Parathyroid adenoma (tissue), 2 donors: ENCODE results near the gene CELA1.

ENCODE experiments used
- H2AFZ ChIP-seq: fragments of 300-600 bp; sonication (generic); one replicate; pipeline ENCODE4 v1.7.0; 2017; ENCODE audit warnings: antibody characterized with exemption, mild to moderate bottlenecking
- H3K27ac ChIP-seq: fragments of 300-600 bp; sonication (generic); one replicate; pipeline ENCODE4 v1.7.0; 2017
- H3K27me3 ChIP-seq: fragments of 300-600 bp; sonication (generic); one replicate; pipeline ENCODE4 v1.7.0; 2017; ENCODE audit warnings: low read length; ENCODE audit not compliant: control insufficient read depth, insufficient read depth
- H3K36me3 ChIP-seq: fragments of 300-600 bp; sonication (generic); one replicate; pipeline ENCODE4 v1.7.0; 2017; ENCODE audit warnings: low read length; ENCODE audit not compliant: control insufficient read depth, insufficient read depth
- H3K4me1 ChIP-seq: fragments of 300-600 bp; sonication (generic); one replicate; pipeline ENCODE4 v1.7.0; 2017; ENCODE audit warnings: control low read depth
- H3K4me2 ChIP-seq: fragments of 300-600 bp; sonication (generic); one replicate; pipeline ENCODE4 v1.7.0; 2017; ENCODE audit warnings: low read length
- H3K4me3 ChIP-seq: fragments of 300-600 bp; sonication (generic); one replicate; pipeline ENCODE4 v1.7.0; 2017; ENCODE audit warnings: low read depth, low read length
- H3K79me2 ChIP-seq: fragments of 300-600 bp; sonication (generic); one replicate; pipeline ENCODE4 v1.7.0; 2017; ENCODE audit warnings: control low read depth
- H3K9ac ChIP-seq: fragments of 300-600 bp; sonication (generic); one replicate; pipeline ENCODE4 v1.7.0; 2017; ENCODE audit warnings: mild to moderate bottlenecking
- H3K9me3 ChIP-seq: fragments of 300-600 bp; sonication (generic); one replicate; pipeline ENCODE4 v1.7.0; 2017; ENCODE audit warnings: low read length; ENCODE audit not compliant: control insufficient read depth
- CTCF ChIP-seq: fragments of 300-600 bp; sonication (generic); IDR thresholded peaks from one replicate; pipeline ENCODE4 v1.7.0; 2017; ENCODE audit warnings: antibody characterized with exemption, mild to moderate bottlenecking
- donor health status: primary hyperparathyroidism.

CELA1 gene

GRCh38 chr12:51281202-51281924 is 65.1 kb downstream of the CELA1 start:
- H2AFZ ChIP-seq, result no peak overlapping the region
- no peak overlapping the region for H3K4me2 ChIP-seq
- no peak overlapping the region for H3K4me3 ChIP-seq
- H3K27ac ChIP-seq, result no peak overlapping the region
- no peak overlapping the region for H3K9ac ChIP-seq
- H3K79me2 ChIP-seq, result no peaks in the 10 kb centered on the region
- H3K27me3 ChIP-seq, result no peaks in the 10 kb centered on the region
- H3K9me3 ChIP-seq, result no peaks in the 10 kb centered on the region
- H3K4me1 ChIP-seq, result no peaks in the 10 kb centered on the region
- no peak for TF ChIP-seq CTCF
- no peaks in the 10 kb centered on the region for H3K36me3 ChIP-seq
